SH-SY5Y (cell line): ENCODE results near the gene PIK3C2G.

Experiments used
- GATA2 ChIP-seq: IDR thresholded peaks from 2 replicates; pipeline ENCODE4 v1.6.1; 2011; ENCODE audit warnings: mild to moderate bottlenecking, low read depth, low read length
- GATA3 ChIP-seq: IDR thresholded peaks from 2 replicates; pipeline ENCODE4 v1.6.1; 2011; ENCODE audit warnings: low read depth, mild to moderate bottlenecking, low read length, moderate library complexity

GRCh38 chr12:18443768-18444437 is 182.6 kb downstream of the PIK3C2G start:
- TF ChIP-seq GATA3 (no peak), GATA2 (no peak)
